GM18520 (cell line): Measurements from ENCODE around the gene MEP1B.
"Not testable (repeated sequence)": the region's sequence is repeated elsewhere in the genome, so short reads cannot be mapped to it uniquely, and the experiment has no call there.

Source experiments
- ATAC-seq: cut with Tn5 transposase; IDR thresholded peaks from one replicate; pipeline ENCODE4 v1.9.1; 2021; ENCODE audit not compliant: unreplicated experiment

Gene MEP1B

GRCh38 chr18:32208577-32208976 is 18.7 kb downstream of the MEP1B start:
- ATAC-seq = no peak

DNA sequence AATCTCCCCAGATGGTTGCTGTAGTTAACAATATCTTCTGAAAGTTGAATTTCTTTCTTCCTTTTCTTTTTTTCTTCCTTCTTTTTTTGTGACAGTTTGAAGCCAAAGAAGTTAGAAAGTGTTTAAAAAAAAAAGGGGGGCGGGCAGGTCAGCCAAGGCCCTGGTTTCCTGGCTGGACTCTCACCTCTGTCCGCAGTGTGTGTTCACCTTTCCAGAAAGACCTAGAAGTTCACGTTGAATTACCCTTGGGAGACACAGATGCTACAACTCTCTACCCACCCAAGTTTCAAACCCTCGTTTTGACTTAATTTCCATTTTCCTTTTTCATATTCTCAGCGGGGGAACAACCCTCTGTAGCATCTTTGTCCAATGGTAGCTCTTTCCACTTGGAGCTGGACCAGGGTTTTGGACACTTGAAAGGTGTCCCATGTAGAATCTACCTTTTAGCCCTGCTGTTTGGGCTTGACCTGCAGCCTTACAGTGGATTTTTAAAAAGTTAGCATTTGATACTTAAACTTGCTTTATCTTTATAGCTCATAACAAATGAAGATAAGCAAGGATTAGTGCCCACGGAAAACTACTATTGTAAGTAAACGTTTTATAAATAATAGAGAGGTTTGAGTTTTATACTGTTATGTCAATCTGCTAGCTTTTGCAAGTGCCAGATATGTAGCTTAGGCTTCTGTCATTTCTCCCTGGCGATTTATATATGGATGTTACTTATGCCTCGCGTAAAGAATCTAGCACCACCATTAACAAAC is 20.0 kb downstream of the MEP1B start:
- ATAC-seq = no peak

GRCh38 chr18:32213693-32214092 is 23.9 kb downstream of the MEP1B start:
- no peak for ATAC-seq

- no peak for ATAC-seq
Measured at GRCh38 chr18:32216390-32216789, 26.6 kb downstream of the MEP1B start.

DNA sequence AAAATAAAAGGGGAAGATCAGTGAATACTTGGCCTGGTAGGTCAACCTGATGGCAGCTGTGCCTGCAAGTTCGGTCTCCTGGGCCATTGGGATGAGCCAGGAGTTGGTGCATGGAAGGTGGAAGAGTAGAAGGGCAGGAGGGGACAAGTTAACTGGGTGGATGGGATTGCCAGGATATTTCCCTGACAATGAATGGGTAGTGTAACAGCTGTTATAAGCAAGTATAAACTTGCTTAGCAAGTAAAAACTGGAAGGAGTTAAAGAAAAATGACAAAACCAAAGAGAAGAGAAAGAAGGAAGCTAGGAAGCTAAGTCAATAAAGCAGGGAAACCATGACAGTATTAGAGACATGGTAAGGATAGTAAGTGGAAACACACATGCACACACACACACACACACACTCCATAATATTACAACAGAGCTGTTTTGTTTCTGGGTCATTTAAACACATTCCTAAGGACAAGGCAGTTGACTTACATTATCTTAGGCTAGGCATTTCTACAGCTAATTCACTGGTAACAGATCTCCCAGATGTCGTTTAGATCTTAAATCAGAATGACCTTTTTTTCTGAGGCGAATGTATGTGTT is 29.7 kb downstream of the MEP1B start:
- ATAC-seq = no peak

DNA sequence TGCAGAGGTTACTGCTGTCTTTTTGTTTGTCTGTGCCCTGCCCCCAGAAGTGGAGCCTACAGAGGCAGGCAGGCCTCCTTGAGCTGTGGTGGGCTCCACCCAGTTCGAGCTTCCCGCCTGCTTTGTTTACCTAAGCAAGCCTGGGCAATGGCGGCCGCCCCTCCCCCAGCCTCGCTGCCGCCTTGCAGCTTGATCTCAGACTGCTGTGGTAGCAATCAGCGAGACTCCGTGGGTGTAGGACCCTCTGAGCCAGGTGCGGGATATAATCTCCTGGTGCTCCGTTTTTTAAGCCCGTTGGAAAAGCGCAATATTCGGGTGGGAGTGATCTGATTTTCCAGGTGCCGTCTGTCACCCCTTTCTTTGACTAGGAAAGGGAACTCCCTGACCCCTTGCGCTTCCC is 43.5 kb downstream of the MEP1B start:
- not testable (repeated sequence) for ATAC-seq

GRCh38 chr18:32237049-32237448 is 47.2 kb downstream of the MEP1B start:
- ATAC-seq = no peak

DNA sequence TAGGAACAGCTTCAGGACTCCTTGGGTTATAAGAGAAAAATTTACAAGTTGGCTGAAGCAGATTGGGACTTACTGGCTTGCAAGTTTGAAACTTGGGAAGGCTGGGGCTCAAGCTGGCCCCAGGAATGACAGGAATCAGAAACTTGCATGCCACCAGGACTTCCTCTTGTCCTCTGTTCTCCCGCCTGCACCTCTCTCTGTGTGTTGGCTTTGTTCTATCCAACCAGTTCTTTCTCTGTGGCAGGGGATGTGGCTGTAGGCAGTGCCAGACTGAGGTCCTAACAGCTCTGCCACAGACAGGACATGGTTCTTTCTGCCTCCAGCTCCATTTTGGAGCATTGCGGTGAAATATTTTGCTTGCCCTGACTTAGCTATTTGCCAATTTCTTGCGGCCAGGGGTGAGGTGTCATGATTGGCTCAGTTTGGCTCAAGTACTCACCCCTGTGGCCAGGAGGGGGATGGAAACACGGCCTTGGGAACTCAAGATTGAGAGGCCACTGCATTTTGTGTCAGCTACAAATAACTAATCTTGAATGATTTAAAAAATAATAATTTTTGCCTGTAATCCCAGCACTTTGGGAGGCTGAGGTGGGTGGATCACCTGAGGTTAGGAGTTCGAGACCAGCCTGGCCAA is 48.9 kb downstream of the MEP1B start:
- no peak for ATAC-seq

GRCh38 chr18:32242395-32242794 is 52.6 kb downstream of the MEP1B start:
- ATAC-seq = no peak

DNA sequence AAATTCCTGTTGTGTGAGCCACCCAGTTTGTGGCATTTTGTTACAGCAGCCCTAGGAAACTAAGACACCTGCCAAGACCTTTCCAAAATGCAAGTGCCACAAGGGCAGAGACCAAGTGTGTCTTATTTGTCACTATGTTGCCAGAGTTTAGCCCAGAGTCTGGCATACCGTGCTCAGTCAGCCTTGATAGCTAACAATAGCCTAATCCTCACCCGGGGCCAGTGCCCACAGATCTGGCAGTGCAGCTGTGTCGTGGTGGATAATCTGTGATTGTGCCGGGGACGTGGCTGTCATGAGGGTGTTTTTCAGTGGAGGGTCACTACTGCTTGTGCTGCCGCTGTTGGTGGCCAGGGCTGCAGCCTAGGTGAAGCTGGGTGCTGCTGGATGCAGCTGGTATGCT is 53.5 kb downstream of the MEP1B start:
- ATAC-seq = no peak

DNA sequence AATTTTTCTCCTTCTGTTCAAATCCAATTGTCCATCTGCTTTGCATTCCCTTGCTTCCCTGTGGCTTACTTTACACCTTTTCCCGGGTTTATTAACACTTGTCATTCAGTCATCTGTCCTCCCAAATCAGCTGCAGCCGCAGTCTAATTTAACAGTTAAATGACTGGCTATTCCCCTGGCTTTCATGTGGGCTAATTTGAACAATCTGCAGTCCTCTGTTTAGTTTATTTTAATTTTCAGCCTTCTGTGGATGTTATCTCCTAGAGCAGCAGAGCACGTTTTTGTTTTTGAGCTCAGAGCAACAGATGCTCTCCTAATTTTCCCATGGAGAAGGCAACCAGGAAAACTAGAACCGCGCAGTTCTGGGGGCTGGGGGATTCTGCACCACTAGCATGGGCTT is 55.0 kb downstream of the MEP1B start:
- no peak for ATAC-seq

DNA sequence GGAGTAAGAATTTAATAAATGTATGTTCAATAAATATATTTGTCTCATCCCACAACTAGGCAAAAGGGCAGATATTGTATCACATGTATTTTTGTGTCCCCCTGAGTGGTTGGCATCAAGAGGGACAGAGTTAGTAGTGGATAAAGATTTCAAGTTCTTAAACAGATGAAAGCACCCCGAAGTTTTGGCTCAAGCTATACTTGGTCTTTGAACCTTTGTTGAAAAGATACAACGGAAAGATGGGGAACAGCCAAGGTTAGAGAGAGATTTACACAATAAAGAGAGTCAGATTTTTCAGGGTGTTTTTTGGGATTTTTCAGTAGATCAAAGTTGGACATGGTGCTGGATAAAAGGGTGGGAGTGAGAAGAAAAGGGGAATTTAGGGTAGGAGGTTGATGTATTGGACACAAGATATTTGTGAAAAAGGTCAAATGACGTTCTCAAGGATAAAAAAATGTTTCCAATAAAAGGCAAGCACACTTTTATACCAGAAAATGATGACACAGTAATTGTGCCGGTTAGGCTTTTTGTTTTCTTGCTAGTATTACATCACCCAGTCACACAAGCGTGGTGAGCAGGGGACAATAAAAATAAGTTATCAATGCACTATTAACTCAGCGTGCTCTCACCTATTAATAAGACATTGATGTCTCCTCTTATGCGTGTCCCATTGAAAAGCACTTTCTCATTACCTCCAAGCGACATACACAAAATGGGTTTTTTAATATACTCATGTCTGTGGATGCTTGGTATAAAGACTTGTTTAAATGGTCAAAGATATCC is 59.5 kb downstream of the MEP1B start:
- ATAC-seq = no peak

- no peak for ATAC-seq
Measured at GRCh38 chr18:32251466-32251865, 61.6 kb downstream of the MEP1B start.

DNA sequence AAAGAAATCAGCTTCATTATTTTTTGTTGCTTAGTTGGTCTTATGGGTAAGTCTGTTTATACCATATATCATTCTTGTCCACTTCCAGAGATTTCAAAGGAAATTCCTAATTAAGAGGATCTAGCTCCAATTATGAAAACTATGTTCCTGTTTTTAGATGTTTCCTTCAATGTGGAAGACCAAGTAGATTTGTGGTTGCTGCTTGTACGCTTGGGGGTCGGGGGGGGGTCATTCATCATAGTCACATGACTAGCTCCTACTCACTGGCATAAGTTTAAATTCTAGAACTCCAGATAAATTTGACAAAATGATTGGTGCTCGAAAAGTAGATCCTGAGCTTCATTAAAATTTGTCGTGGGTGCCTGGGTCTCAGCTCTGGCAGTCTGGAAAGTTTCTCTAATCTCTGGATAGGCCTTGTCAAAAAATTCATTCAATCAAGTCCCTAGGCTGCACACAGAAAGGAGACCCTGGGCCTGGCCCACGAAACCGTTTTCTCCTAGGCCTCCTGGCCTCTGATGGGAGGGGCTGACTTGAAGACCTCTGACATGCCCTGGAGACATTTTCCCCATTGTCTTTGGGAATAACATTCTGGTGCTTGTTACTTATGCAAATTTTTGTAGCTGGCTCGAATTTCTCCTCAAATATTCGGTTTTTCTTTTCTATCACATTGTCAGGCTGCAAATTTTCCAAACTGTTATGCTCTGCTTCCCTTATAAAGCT is 62.5 kb downstream of the MEP1B start:
- ATAC-seq = no peak

DNA sequence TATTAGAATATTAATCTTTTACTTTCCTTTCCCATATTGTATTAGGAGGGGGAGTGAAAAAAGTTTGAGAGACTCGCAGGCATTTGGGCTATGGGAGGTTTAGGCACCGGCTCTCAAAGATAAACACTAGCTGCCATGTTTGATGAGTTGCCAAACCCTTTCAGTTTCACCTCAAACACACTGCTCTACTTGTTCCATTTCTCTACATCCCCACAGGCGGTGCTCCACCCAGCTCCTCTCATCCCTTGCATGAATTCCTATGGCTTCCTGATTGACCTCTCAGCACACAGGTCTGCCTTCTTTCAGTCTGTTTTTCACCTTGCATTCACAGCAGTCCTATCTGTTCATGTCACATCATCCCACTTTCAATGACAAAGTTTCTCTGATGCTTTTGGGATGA is 65.7 kb downstream of the MEP1B start:
- no peak for ATAC-seq

GRCh38 chr18:32257084-32257785 is 67.4 kb downstream of the MEP1B start:
- no peak for ATAC-seq

- no peak for ATAC-seq
Measured at GRCh38 chr18:32258148-32258547, 68.3 kb downstream of the MEP1B start.

DNA sequence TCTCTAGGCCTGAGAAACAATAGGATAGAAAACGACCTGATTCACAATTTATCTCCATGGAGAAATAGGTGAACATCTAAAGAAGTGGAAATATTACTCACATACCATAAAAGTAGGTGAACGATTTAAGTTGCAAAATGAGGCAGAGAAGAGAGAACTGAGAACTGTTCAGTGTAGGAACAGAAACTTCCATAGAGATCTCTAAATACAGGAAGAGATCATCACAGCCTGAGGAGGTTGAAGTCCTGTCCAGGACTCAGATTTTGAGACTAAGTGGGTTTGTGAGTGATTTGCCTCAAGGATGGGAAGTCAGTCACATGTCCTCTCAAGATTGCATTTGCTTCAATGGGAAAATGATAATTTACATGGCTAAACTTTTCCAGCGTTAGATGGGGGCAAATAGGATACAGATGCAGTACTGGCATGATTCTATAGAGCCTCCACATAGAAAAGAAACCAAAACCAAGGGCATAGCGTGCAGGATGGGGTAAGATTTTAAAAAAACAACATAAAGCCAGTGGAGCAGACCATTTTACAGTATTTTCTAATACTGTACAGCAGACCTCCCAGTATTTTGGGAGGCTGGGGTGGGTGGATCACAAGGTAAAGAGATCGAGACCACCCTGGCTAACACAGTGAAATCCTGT is 68.8 kb downstream of the MEP1B start:
- ATAC-seq = no peak

DNA sequence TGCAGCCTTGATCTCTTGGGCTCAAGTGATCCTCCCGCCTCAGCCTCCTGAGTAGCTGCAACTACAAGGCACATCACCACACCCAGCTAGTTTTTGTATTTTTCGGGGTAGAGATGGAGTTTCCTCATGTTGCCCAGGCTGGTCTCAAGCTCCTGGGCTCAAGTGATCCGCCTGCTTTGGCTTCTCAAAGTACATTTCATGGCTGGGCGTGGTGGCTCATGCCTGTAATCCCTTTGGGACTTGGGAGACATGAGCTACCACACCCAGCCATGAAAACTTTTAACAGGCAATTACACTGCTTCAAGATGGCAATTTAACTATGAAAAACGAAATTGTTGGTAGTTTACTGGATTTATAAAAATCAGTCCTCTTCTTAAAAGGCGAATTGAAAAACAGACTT is 69.7 kb downstream of the MEP1B start:
- ATAC-seq = no peak

- ATAC-seq = no peak
Measured at GRCh38 chr18:32261003-32261402, 71.2 kb downstream of the MEP1B start.
